Left ventricle myocardium inferior (tissue), 1 donor: ENCODE results near the gene FOXN3. TPM values are rescaled to one million over a fixed set of nuclear protein-coding genes. Genes with fewer than 3 reads are reported as not detected.

ENCODE experiments used
- DNase-seq: peaks from one replicate; pipeline ENCODE4 v3.0.0-alpha.2; 2020
- H3K27ac ChIP-seq: fragments of 200-600 bp; replicated peaks from 2 replicates; pipeline ENCODE4 v1.8.0; 2021
- H3K27me3 ChIP-seq: fragments of 200-600 bp; 2 replicates; pipeline ENCODE4 v1.8.0; 2021; ENCODE audit warnings: low read depth
- H3K36me3 ChIP-seq: fragments of 200-600 bp; 2 replicates; pipeline ENCODE4 v1.8.0; 2021
- H3K4me1 ChIP-seq: fragments of 200-600 bp; 2 replicates; pipeline ENCODE4 v1.8.0; 2021
- H3K4me3 ChIP-seq: fragments of 200-600 bp; 2 replicates; pipeline ENCODE4 v1.8.0; 2021; ENCODE audit warnings: mild to moderate bottlenecking, moderate library complexity
- H3K9me3 ChIP-seq: fragments of 200-600 bp; replicated peaks from 2 replicates; pipeline ENCODE4 v1.8.0; 2021
- intact Hi-C: fragments of 100-400 bp; cut with micrococcal nuclease; formaldehyde crosslinking; loops from one replicate; pipeline ENCODE4 v1.11.0; 2022
- total RNA-seq: library from RNA; stranded (reverse); fragmentation: NEBNext Ultra II Directional; extraction: Animal tissue kit (Norgen Biotek cat#: 25700); gene quantifications from one replicate; pipeline ENCODE4 v1.2.1, GENCODE V29; 2021
- TF ChIP-seq, protein P1 (sequence below): fragments of 200-600 bp; IDR thresholded peaks from 2 replicates; pipeline ENCODE4 v1.8.0; 2021; ENCODE audit warnings: antibody characterized with exemption, mild to moderate bottlenecking, borderline replicate concordance
- donor health status: DM: no; HTN: yes; CAD: no; lungs with severe emphysema.

Gene FOXN3
- total RNA-seq, 1 donor from 2014 or later, result 120 TPM

DNA sequence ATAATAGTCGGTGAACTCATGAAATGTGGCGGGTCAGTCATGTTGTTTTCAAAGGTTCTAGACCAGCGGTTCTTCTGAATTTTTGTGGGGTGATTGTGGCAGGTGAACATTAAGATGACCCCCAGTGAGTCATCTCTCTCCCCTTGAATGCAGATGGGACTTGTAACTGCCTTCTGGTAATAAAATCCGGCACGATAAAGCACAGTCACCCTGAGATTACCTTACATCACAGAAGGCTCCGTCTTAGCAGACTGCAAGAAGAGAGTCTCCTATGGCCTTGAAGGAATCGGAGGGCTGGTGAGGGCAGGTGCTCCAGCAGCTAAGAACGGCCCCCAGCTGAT, 189.6 kb downstream of the FOXN3 start:
- H3K9me3 ChIP-seq, result no peaks in the 10 kb centered on the region
- no peak overlapping the region for H3K4me3 ChIP-seq
- intact Hi-C loops, result no loop called here
- no peak for DNase-seq
- TF ChIP-seq, protein P1, sequence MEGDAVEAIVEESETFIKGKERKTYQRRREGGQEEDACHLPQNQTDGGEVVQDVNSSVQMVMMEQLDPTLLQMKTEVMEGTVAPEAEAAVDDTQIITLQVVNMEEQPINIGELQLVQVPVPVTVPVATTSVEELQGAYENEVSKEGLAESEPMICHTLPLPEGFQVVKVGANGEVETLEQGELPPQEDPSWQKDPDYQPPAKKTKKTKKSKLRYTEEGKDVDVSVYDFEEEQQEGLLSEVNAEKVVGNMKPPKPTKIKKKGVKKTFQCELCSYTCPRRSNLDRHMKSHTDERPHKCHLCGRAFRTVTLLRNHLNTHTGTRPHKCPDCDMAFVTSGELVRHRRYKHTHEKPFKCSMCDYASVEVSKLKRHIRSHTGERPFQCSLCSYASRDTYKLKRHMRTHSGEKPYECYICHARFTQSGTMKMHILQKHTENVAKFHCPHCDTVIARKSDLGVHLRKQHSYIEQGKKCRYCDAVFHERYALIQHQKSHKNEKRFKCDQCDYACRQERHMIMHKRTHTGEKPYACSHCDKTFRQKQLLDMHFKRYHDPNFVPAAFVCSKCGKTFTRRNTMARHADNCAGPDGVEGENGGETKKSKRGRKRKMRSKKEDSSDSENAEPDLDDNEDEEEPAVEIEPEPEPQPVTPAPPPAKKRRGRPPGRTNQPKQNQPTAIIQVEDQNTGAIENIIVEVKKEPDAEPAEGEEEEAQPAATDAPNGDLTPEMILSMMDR, result no peak
- peaks cover 44% of the 10 kb centered on the region for H3K4me1 ChIP-seq
- H3K36me3 ChIP-seq, result no peaks in the 10 kb centered on the region
- H3K27me3 ChIP-seq, result no peaks in the 10 kb centered on the region
- H3K27ac ChIP-seq, result peak overlapping the region; percentile 18

DNA sequence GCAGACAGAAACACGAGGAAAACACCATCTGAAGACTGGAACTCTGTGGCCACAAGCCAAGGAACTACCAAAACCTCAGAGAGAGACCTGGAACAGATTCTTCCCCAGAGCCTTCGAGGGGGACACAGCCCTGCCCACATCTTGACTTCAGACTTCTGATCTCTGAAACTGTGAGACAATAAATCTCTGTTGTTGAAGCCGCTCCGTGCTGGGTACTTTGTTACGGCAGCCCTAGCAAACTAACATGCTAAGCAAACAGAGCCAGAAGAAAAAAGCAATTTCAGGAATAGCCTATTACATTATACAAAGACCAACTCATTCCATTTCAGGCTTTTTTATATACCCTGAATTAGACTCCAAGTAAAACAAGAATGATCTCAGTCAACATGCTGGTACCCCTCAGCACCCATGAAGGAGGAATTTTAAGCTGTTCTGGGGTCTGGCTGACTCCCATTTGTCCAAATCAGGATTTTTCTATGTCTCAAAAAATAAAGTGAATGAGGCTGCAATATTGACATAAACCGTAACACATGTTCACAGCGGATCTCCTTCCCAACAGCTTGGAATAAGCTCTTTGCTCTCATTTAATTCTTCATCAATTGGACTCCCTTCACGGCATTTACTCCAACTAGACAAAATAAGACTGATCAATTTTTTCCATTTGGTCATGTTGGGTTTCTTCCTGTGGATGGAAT, 190.1 kb downstream of the FOXN3 start:
- no peaks in the 10 kb centered on the region for H3K9me3 ChIP-seq
- no peak overlapping the region for H3K4me3 ChIP-seq
- intact Hi-C loops, result no loop called here
- H3K27ac ChIP-seq, result peak overlapping the region; percentile 18
- H3K27me3 ChIP-seq, result no peaks in the 10 kb centered on the region
- TF ChIP-seq, protein P1, result no peak
- no peaks in the 10 kb centered on the region for H3K36me3 ChIP-seq
- peaks cover 47% of the 10 kb centered on the region for H3K4me1 ChIP-seq
- DNase-seq, result no peak

DNA sequence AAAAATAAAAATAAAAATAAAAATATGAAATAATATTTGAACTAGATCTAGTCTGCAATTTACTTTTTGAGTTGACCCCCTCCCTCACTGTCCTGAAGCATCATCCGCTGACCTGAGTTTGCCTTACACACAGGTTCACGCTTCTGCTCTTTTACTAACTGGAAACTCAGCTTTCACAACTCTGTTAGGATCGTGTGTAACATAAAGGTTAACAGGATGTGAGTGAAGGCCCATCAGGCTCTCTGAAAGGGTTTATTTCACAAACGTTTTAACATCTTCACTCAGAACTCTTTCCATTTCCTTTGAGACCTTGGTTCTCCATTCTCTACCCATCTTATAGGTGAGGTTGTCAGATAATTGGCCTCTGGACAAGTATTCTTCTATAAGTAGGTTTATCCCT, 191.4 kb downstream of the FOXN3 start:
- Histone ChIP-seq H3K36me3 (no peaks in the 10 kb centered on the region), H3K27me3 (no peaks in the 10 kb centered on the region), H3K9me3 (no peaks in the 10 kb centered on the region), H3K4me1 (peaks cover 60% of the 10 kb centered on the region), H3K27ac (no peak overlapping the region), H3K4me3 (no peak overlapping the region)
- intact Hi-C loops, result no loop called here
- DNase-seq, result no peak
- TF ChIP-seq, protein P1, result no peak

DNA sequence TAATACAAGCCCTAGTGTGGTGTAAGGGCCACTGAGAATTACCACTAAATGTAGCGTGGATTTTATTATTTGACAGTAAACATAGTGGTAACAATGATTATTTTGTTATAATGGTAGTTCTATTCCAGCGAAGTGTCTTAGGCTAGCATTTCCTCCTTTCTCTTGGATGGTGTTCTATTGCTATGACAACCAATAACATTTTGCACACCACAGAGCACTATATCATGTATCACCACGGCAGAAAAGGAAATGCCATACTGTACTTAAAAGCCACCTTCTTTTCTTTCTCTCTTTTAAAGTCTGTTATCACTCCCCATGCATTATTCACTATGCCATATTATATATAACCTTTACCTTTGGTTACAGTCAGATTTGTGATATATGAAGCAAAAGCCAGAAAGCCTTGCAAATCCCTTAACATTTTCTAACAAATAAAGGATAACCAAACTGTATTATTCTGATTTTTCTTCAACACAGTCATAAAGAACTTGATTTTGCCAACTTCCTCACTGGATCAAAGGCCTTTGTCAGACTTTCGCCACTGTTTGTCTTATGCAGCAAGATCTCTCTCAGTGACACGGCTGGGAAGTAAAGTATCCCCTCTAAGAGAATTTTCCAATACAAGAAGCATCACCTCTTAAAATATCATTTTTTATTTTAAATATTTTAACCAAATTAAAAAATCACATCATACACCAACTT, 195.8 kb downstream of the FOXN3 start:
- TF ChIP-seq, protein P1, result no peak
- H3K9me3 ChIP-seq, result no peaks in the 10 kb centered on the region
- H3K36me3 ChIP-seq, result peaks cover 8% of the 10 kb centered on the region
- intact Hi-C loops, result no loop called here
- peak overlapping the region; percentile 7 for H3K27ac ChIP-seq
- no peaks in the 10 kb centered on the region for H3K27me3 ChIP-seq
- H3K4me1 ChIP-seq, result peaks cover 42% of the 10 kb centered on the region
- DNase-seq, result no peak
- H3K4me3 ChIP-seq, result no peak overlapping the region

DNA sequence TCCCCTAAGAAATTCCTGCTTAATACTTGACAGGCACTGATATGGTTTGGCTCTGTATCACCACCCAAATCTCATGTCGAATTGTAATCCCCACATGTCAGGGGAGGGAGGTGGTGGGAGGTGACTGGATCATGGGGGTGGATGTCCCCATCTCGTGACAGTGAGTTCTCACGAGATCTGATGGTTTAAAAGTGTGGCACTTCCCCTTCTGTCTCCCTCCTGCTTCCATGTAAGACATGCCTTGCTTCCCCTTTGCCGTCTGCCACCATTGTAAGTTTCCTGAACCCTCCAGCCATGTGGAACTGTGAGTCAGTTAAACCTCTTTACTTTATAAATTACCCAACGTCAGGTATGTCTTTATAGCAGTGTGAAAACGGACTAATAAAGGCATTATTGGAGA, 198.0 kb downstream of the FOXN3 start:
- DNase-seq, result no peak
- H3K4me3 ChIP-seq, result no peak overlapping the region
- H3K27me3 ChIP-seq, result no peaks in the 10 kb centered on the region
- H3K9me3 ChIP-seq, result no peaks in the 10 kb centered on the region
- peaks cover 60% of the 10 kb centered on the region for H3K4me1 ChIP-seq
- intact Hi-C loops, result no loop called here
- H3K36me3 ChIP-seq, result peaks cover 8% of the 10 kb centered on the region
- TF ChIP-seq, protein P1, result no peak
- H3K27ac ChIP-seq, result no peak overlapping the region
